ENCODE results near the gene OTOF. TPM values are rescaled to one million over a fixed set of nuclear protein-coding genes. Genes with fewer than 3 reads are reported as not detected.
A peak's percentile ranks its signal among the peaks of the same experiment; 100 is the strongest.

The OTOF gene
- total RNA-seq, 1 donor from 2014 or later: not detected

- Histone ChIP-seq H3K9me3 (replicated peaks) (peaks cover 15% of the 10 kb centered on the region), H3K27ac (replicated peaks) (no peak overlapping the region), H3K4me1 (peaks cover 8% of the 10 kb centered on the region), H3K36me3 (no peaks in the 10 kb centered on the region), H3K4me3 (no peak overlapping the region), H3K27me3 (ENCODE audit: low read depth) (no peaks in the 10 kb centered on the region)
- intact Hi-C loops (cut with micrococcal nuclease): no loop called here
- no peak for TF ChIP-seq CTCF (IDR thresholded peaks at IDR 0.05; ENCODE audit: borderline replicate concordance)
- no peak for DNase-seq
Observed at GRCh38 chr2:26472821-26473655, 4.9 kb downstream of the OTOF start.

- intact Hi-C loops (cut with micrococcal nuclease): no loop called here
- TF ChIP-seq CTCF (IDR thresholded peaks at IDR 0.05; ENCODE audit: borderline replicate concordance): peak; percentile 11
Observed at GRCh38 chr2:26471766-26472706, 5.9 kb downstream of the OTOF start.

GRCh38 chr2:26471289-26471688, 6.6 kb downstream of the OTOF start:
- no peak overlapping the region for H3K27ac ChIP-seq (replicated peaks)
- no peaks in the 10 kb centered on the region for H3K27me3 ChIP-seq (ENCODE audit: low read depth)
- no peak overlapping the region for H3K4me3 ChIP-seq
- DNase-seq: no peak
- peaks cover 15% of the 10 kb centered on the region for H3K9me3 ChIP-seq (replicated peaks)
- TF ChIP-seq CTCF (IDR thresholded peaks at IDR 0.05; ENCODE audit: borderline replicate concordance): no peak
- no peaks in the 10 kb centered on the region for H3K4me1 ChIP-seq
- H3K36me3 ChIP-seq: no peaks in the 10 kb centered on the region
- intact Hi-C loops (cut with micrococcal nuclease): no loop called here

More at GRCh38 chr2:26471766-26472706, 5.9 kb downstream of the OTOF start:
- Histone ChIP-seq H3K27me3 (ENCODE audit: low read depth) (no peaks in the 10 kb centered on the region), H3K27ac (replicated peaks) (no peak overlapping the region), H3K4me1 (no peaks in the 10 kb centered on the region), H3K9me3 (replicated peaks) (peaks cover 15% of the 10 kb centered on the region), H3K4me3 (no peak overlapping the region), H3K36me3 (no peaks in the 10 kb centered on the region)
- no peak for DNase-seq

GRCh38 chr2:26470601-26471260, 7.2 kb downstream of the OTOF start:
- Histone ChIP-seq H3K4me1 (no peaks in the 10 kb centered on the region), H3K9me3 (replicated peaks) (peaks cover 15% of the 10 kb centered on the region), H3K4me3 (no peak overlapping the region), H3K36me3 (no peaks in the 10 kb centered on the region), H3K27me3 (ENCODE audit: low read depth) (no peaks in the 10 kb centered on the region), H3K27ac (replicated peaks) (no peak overlapping the region)
- intact Hi-C loops (cut with micrococcal nuclease): no loop called here
- no peak for DNase-seq
- TF ChIP-seq CTCF (IDR thresholded peaks at IDR 0.05; ENCODE audit: borderline replicate concordance): no peak

- Histone ChIP-seq H3K27ac (replicated peaks) (no peak overlapping the region), H3K9me3 (replicated peaks) (peaks cover 15% of the 10 kb centered on the region), H3K36me3 (no peaks in the 10 kb centered on the region), H3K4me3 (no peak overlapping the region), H3K4me1 (no peaks in the 10 kb centered on the region), H3K27me3 (ENCODE audit: low read depth) (no peaks in the 10 kb centered on the region)
- TF ChIP-seq CTCF (IDR thresholded peaks at IDR 0.05; ENCODE audit: borderline replicate concordance): no peak
- no peak for DNase-seq
- intact Hi-C loops (cut with micrococcal nuclease): no loop called here
Observed at GRCh38 chr2:26469955-26470354, 8.0 kb downstream of the OTOF start.

Measured in left ventricle myocardium inferior (tissue), 1 donor.